PC-9 (cell line): ENCODE measurements around the gene SPHK2. TPM values are rescaled to one million over a fixed set of nuclear protein-coding genes. Genes with fewer than 3 reads are reported as not detected.

Experiments
- BruUV-seq: library from RNA; stranded (reverse); fragments of 400-500 nt; replicated peaks from 2 replicates; lab custom pipeline; 2021; lab: Mats Ljungman, UMichigan
- CTCF ChIA-PET: fragments of 300-600 bp; sonication (Branson Sonifier 250); formaldehyde crosslinking; loops from one replicate; lab custom pipeline; 2022; ENCODE audit warnings: antibody characterized with exemption; lab: Charles Lee
- POLR2A ChIA-PET: fragments of 300-600 bp; sonication (Branson Sonifier 250); formaldehyde crosslinking; loops from one replicate; lab custom pipeline; 2022; ENCODE audit warnings: antibody characterized with exemption; ENCODE audit not compliant: unreplicated experiment; lab: Charles Lee
- DNase-seq, 2 experiments: peaks; one replicate each; pipeline versions ENCODE4 v3.0.0 to v3.0.0-alpha.2; 2015 to 2022; ENCODE audit warnings: mixed read lengths in 1 of 2
- H2AFZ ChIP-seq: fragments of 200-600 bp; sonication (generic); 2 replicates; pipeline ENCODE4 v1.8.1; 2017; ENCODE audit warnings: antibody characterized with exemption
- H3F3A ChIP-seq: fragments of 200-600 bp; sonication (generic); 2 replicates; pipeline ENCODE4 v1.8.1; 2017; ENCODE audit warnings: antibody characterized with exemption, mild to moderate bottlenecking, low read depth; ENCODE audit not compliant: insufficient read depth
- H3K27ac ChIP-seq: fragments of 200-600 bp; sonication (generic); 2 replicates; pipeline ENCODE4 v1.6.1; 2016; ENCODE audit warnings: mixed run types
- H3K27me3 ChIP-seq: fragments of 200-600 bp; sonication (generic); 2 replicates; pipeline ENCODE4 v1.6.1; 2016; ENCODE audit warnings: low read depth, mixed run types; ENCODE audit not compliant: insufficient read depth
- H3K36me3 ChIP-seq: fragments of 200-600 bp; sonication (generic); 2 replicates; pipeline ENCODE4 v1.6.1; 2016; ENCODE audit warnings: low read depth, mixed run types
- H3K4me1 ChIP-seq: fragments of 200-600 bp; sonication (generic); replicated peaks from 2 replicates; pipeline ENCODE4 v1.6.1; 2016; ENCODE audit warnings: mixed run types; ENCODE audit not compliant: insufficient read depth
- H3K4me2 ChIP-seq: fragments of 200-600 bp; sonication (generic); 2 replicates; pipeline ENCODE4 v1.6.1; 2017; ENCODE audit warnings: mixed run types
- H3K4me3 ChIP-seq: fragments of 200-600 bp; sonication (generic); 2 replicates; pipeline ENCODE4 v1.6.1; 2016; ENCODE audit warnings: mixed run types
- H3K79me2 ChIP-seq: fragments of 200-600 bp; sonication (generic); 2 replicates; pipeline ENCODE4 v1.6.1; 2017; ENCODE audit warnings: low read depth, mixed run types
- H3K9me2 ChIP-seq: fragments of 200-600 bp; sonication (generic); 2 replicates; pipeline ENCODE4 v1.8.1; 2017; ENCODE audit warnings: mild to moderate bottlenecking; ENCODE audit not compliant: insufficient read depth
- H3K9me3 ChIP-seq: fragments of 200-600 bp; sonication (generic); 2 replicates; pipeline ENCODE4 v1.8.1; 2016; ENCODE audit warnings: low read depth; ENCODE audit not compliant: insufficient read depth
- H4K20me1 ChIP-seq: fragments of 200-600 bp; sonication (generic); 2 replicates; pipeline ENCODE4 v1.8.1; 2017; ENCODE audit not compliant: insufficient read depth
- EZH2 ChIP-seq: fragments of 200-600 bp; sonication (generic); IDR thresholded peaks from 2 replicates; pipeline ENCODE4 v1.8.0; 2017; ENCODE audit warnings: antibody characterized with exemption, low read depth
- intact Hi-C: fragments of 100-400 bp; cut with micrococcal nuclease; formaldehyde crosslinking; loops from one replicate; pipeline ENCODE4 v1.10.0; 2022; ENCODE audit not compliant: unreplicated experiment
- total RNA-seq: library from RNA; stranded (reverse); gene quantifications from 2 replicates; pipeline ENCODE4 v1.2.3, GENCODE V29; 2021
- TF ChIP-seq, protein P1 (sequence below): fragments of 200-600 bp; sonication (generic); conservative IDR thresholded peaks from 2 replicates; pipeline ENCODE4 v1.6.1; 2017; ENCODE audit warnings: mixed run types, antibody characterized with exemption, mild to moderate bottlenecking, moderate library complexity

The SPHK2 gene
- total RNA-seq, 1 experiment from 2014 or later, result 18.4 TPM

DNA sequence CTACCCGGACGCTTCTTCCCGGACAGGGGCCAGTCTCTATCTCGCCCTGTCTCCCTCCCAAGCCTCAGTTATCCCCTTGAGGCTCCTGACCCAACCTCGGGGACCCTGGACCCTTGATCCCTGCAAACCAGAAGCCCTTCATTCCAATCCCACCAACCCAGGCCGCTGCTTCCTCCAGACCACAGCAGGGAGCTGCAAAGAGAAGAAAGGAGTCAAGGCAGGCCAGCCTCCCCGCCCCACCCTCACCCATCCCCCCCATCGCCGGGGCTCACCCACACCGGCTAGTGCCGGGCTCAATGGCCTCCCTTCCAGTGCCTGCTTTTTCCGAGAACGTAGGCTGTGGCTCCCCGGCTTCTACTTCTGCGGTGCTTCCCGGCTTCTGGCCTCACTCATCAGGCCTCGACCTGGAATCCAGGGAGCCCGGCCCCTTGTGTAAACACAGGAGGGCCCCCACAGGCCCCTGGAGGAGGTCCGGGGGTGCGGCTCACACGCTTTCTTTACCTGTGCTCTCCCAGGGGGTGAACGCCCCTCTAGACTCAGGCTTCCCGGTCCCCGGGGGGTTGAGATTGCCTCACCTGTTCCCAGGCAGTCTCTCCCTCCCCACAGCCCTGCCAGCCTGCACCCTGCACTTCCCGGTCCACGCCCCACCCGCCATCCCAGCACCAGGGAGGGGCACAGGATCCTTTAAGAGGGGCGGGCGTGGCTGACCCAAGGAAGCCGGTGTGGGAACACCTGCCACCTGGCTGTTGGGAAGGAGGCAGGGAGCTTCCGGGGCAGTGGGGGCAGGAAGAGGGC is 4.7 kb upstream of the SPHK2 start, which contains the start of gene FAM83E:
Gene FAM83E (minus strand): TSS at position 641 of the 795 bp plus-strand sequence. CDS start 1,704 bp downstream, outside the sequence.
- TF ChIP-seq EZH2, result no peak
- TF ChIP-seq, protein P1, sequence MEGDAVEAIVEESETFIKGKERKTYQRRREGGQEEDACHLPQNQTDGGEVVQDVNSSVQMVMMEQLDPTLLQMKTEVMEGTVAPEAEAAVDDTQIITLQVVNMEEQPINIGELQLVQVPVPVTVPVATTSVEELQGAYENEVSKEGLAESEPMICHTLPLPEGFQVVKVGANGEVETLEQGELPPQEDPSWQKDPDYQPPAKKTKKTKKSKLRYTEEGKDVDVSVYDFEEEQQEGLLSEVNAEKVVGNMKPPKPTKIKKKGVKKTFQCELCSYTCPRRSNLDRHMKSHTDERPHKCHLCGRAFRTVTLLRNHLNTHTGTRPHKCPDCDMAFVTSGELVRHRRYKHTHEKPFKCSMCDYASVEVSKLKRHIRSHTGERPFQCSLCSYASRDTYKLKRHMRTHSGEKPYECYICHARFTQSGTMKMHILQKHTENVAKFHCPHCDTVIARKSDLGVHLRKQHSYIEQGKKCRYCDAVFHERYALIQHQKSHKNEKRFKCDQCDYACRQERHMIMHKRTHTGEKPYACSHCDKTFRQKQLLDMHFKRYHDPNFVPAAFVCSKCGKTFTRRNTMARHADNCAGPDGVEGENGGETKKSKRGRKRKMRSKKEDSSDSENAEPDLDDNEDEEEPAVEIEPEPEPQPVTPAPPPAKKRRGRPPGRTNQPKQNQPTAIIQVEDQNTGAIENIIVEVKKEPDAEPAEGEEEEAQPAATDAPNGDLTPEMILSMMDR, result no peak
- peak within 1 kb of the TSS; percentile 94 for H3K4me2 ChIP-seq
- peaks cover 43% of the 10 kb centered on the region for H3K4me1 ChIP-seq
- intact Hi-C loops, result loop anchor here (2.0 kb wide), 1 partner anchor 26 kb away; no protein-coding TSS in a partner anchor
- H3K36me3 ChIP-seq, result peaks cover 35% of the 10 kb centered on the region
- H2AFZ ChIP-seq, result no peak within 1 kb of the TSS
- H3K27ac ChIP-seq, result peak within 1 kb of the TSS; percentile 91
- no peaks in the 10 kb centered on the region for H3K9me3 ChIP-seq
- POLR2A ChIA-PET, result interaction anchor here (0.5 kb wide), 1 partner anchor 265 kb away, joined by 19 read pairs; no protein-coding TSS in a partner anchor
- peak; percentile 95 to 96 for DNase-seq
- no TSS peak for BruUV-seq
- peaks cover 40% of the 10 kb centered on the region for H3K79me2 ChIP-seq
- no peaks in the 10 kb centered on the region for H3K9me2 ChIP-seq
- no peaks in the 10 kb centered on the region for H3K27me3 ChIP-seq
- peaks cover 70% of the 10 kb centered on the region for H3F3A ChIP-seq
- H3K4me3 ChIP-seq, result peak within 1 kb of the TSS; percentile 92
- CTCF ChIA-PET, result interaction anchor here (1.8 kb wide), 1 partner anchor 26 kb away, joined by 5 read pairs; no protein-coding TSS in a partner anchor
- H4K20me1 ChIP-seq, result peaks cover 34% of the 10 kb centered on the region

DNA sequence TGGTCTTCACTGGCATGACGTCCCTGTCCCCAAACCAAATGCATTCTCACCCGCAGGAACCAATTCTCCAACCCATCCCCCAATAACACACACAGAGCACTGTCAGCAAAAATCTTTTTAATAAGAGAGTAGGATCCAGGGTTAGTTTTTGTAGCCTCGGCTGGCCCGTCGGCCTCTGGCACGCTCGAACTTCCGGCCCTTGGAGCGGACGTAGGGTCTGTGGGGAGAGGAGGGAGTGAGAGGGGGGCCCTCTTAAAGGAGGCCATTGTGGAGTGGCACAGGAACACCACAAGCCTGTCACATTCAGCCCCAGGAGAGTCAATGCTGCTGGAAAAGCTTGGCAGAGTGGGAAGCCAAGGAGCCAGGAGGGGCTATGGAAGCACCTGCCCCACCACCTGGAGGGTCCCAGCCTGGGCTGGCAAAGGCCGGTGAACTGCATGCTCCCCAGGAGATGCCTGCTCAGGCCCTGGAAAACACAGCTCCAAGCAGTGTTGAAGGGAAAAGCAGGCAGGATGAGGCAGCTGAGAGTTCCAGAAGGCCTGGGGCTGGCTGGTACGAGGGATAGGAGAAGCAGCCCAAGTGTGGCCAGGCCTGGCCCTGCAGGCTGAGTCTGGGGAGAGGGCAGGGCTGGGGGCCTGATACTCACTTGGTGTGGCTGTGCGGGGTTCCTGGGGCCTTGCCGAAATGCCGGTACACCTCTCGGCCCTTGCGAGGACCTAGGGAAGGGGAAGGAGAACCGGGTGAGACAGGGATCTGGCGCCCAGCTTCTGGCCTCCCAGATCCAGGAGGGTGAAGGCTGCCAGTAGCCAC is 3.9 kb upstream of the SPHK2 start:
- ChIA-PET POLR2A (no interaction called here), CTCF (interaction anchor here (1.8 kb wide), 1 partner anchor 26 kb away, joined by 5 read pairs; no protein-coding TSS in a partner anchor)
- Histone ChIP-seq H3K27me3 (no peaks in the 10 kb centered on the region), H3K4me1 (peaks cover 49% of the 10 kb centered on the region), H3K27ac (peak overlapping the region; percentile 91), H3F3A (peaks cover 78% of the 10 kb centered on the region), H3K4me3 (peak overlapping the region; percentile 92), H3K79me2 (peaks cover 48% of the 10 kb centered on the region), H3K9me3 (no peaks in the 10 kb centered on the region), H3K36me3 (peaks cover 35% of the 10 kb centered on the region), H2AFZ (no peak overlapping the region), H4K20me1 (peaks cover 34% of the 10 kb centered on the region), H3K4me2 (peak overlapping the region; percentile 94), H3K9me2 (no peaks in the 10 kb centered on the region)
- TF ChIP-seq, protein P1, result no peak
- TF ChIP-seq EZH2, result no peak
- DNase-seq, result no peak
- intact Hi-C loops, result loop anchor here (2.0 kb wide), 1 partner anchor 27 kb away; no protein-coding TSS in a partner anchor
- no TSS peak for BruUV-seq

DNA sequence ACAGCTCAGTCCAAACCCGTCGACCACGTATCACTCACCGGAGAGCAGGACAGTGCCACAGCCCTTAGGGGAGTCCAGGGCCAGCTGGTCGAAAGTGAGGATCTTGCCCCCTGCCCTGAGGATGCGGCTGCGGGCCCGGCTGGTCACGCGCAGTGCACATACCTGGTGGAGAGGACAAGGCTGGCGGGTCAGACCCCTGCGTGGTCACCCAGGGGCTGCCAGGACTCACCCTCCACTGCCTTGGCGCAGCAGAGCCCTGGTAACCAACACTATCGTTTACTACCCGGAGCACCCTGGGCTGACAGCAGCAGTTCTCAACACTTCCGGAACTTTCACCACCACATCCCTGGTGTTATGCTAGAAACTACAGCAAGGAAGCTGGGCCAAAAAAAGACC is 3.3 kb upstream of the SPHK2 start:
- ChIA-PET CTCF (no interaction called here), POLR2A (no interaction called here)
- intact Hi-C loops, result no loop called here
- Histone ChIP-seq H3K4me1 (peaks cover 49% of the 10 kb centered on the region), H3K4me2 (peak overlapping the region; percentile 94), H3K9me2 (no peaks in the 10 kb centered on the region), H3K27ac (peak overlapping the region; percentile 91), H3K27me3 (no peaks in the 10 kb centered on the region), H3F3A (peaks cover 78% of the 10 kb centered on the region), H3K79me2 (peaks cover 48% of the 10 kb centered on the region), H2AFZ (no peak overlapping the region), H3K9me3 (no peaks in the 10 kb centered on the region), H3K4me3 (peak overlapping the region; percentile 92; the same call in 1 of the 2 replicates), H4K20me1 (peaks cover 34% of the 10 kb centered on the region), H3K36me3 (peaks cover 35% of the 10 kb centered on the region)
- no TSS peak for BruUV-seq
- TF ChIP-seq, protein P1, result no peak
- DNase-seq, result no peak
